Skeletal muscle satellite cell (primary cell): ENCODE data around the gene RNF11.

Source experiments
- H3K27me3 ChIP-seq: 2 replicates; pipeline ENCODE4 v1.7.0; 2013; ENCODE audit warnings: low read length; ENCODE audit not compliant: control insufficient read depth, insufficient read depth
- H3K36me3 ChIP-seq: 2 replicates; pipeline ENCODE4 v1.7.0; 2013; ENCODE audit warnings: mild to moderate bottlenecking, control low read depth, low read length; ENCODE audit not compliant: insufficient read depth
- H3K4me1 ChIP-seq: 2 replicates; pipeline ENCODE4 v1.7.0; 2013; ENCODE audit warnings: low read length; ENCODE audit not compliant: control insufficient read depth, insufficient read depth
- H3K4me2 ChIP-seq: 2 replicates; pipeline ENCODE4 v1.7.0; 2013; ENCODE audit warnings: mild to moderate bottlenecking, low read length
- H3K4me3 ChIP-seq: 2 replicates; pipeline ENCODE4 v1.7.0; 2013; ENCODE audit warnings: low read length
- H3K9ac ChIP-seq: 2 replicates; pipeline ENCODE4 v1.7.0; 2013; ENCODE audit warnings: mild to moderate bottlenecking, low read depth, low read length, moderate library complexity
- H3K9me3 ChIP-seq: replicated peaks from 2 replicates; pipeline ENCODE4 v1.7.0; 2013; ENCODE audit warnings: mild to moderate bottlenecking, control low read depth, low read length

RNF11 gene

DNA sequence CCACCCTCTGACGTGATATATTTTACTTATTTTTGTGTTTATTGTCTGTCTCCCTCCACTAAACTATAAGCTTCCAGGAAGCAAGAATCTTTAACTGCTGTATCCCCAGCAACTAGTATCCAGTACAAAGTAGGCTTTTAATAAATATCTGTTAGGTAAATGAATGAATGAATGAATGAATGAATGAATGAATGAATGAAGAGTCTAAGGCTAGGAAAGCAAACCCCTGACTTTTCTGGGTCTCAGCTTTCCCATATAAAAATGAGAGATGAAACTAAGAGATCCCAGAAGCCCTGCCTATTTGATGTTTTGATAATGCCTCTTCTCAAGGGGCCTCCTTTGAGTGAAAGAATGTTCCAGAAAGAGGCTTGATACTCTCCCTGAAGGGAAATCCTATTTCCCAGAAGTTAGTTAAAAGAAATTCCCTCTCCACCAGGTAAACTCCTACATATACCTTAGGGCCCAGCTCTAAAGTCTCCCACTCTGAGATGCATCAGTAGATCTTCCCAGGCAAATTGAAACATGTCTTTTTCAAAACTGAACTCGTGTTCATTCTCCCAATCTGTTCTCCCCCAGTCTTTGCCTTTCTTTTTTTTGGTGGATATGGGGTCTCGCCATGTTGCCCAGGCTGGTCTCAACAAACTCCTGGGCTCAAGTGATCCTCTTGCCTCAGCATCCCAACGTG lies 86.5 kb downstream of the RNF11 start:
- no peaks in the 10 kb centered on the region for H3K36me3 ChIP-seq
- H3K9me3 ChIP-seq = no peaks in the 10 kb centered on the region
- no peak overlapping the region for H3K4me3 ChIP-seq
- no peak overlapping the region for H3K9ac ChIP-seq
- H3K27me3 ChIP-seq = no peaks in the 10 kb centered on the region
- no peak overlapping the region for H3K4me2 ChIP-seq
- H3K4me1 ChIP-seq = peaks cover 4% of the 10 kb centered on the region
